ENCODE results near the gene DEK.
"Not testable (repeated sequence)": the region's sequence is repeated elsewhere in the genome, so short reads cannot be mapped to it uniquely, and the experiment has no call there.

DEK gene

DNA sequence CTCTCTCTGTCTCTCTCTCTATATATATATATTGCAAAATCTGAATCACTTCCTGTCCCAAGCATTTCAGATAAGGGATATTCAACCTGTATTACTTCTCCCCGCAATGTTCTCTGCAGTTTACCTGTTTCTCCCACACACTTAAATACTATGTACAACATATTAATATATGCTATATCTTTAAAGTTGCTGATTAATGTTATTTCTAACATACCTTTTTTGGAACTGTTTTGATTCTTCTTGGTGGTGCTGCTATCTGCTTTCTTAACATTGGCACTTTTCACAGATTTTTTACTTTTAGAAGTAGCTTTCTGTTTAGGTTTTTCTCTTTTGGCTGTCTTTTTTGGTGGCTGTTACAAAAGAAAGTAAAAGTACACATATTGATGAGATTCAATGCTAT lies 27.2 kb downstream of the DEK start:
- DNase-seq, result no peak

DNA sequence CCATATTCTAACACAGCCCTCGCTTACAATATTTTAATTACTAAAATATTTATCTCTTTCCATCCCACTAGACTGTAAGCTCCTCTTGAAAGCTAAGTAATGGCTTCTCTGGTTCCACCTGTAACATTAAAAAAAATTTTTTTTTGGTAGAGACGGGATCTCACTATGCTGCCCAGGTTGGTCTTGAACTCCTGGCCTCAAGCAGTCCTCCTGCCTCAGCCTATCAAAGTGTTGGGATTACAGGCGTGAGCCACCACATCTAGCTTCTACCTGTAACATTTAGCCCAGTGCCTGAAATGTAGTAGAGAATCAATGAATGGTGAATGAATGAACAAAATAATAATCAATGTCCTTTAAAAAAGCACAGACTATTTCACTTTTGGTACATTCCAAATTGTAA lies 28.8 kb downstream of the DEK start:
- DNase-seq, result no peak

DNA sequence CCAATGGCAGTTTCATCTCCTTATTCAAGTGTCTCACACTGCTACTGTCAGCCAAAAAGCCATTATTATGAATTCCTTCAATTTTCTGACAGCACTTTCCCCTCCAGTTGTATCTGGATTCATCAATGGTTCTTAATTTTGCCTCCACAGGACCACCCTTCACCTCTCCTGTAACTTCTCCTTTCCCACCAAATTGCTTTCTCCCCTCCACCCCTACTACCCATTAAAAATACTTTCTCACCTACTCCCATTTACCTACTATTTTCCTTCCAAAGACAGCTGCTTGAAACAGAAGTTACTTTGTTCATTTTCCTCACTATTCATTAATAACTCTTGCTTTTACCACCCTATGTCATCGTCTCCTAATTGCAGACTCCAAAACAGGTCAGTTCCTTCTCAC lies 29.8 kb downstream of the DEK start:
- no peak for DNase-seq

DNA sequence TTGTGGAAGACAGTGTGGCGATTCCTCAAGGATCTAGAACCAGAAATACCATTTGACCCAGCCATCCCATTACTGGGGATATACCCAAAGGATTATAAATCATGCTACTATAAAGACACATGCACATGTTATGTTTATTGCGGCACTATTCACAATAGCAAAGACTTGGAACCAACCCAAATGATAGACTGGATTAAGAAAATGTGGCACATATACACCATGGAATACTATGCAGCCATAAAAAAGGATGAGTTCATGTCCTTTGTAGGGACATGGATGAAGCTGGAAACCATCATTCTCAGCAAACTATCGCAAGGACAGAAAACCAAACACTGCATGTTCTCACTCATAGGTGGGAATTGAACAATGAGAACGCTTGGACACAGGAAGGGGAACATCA lies 30.6 kb downstream of the DEK start:
- not testable (repeated sequence) for DNase-seq

DNA sequence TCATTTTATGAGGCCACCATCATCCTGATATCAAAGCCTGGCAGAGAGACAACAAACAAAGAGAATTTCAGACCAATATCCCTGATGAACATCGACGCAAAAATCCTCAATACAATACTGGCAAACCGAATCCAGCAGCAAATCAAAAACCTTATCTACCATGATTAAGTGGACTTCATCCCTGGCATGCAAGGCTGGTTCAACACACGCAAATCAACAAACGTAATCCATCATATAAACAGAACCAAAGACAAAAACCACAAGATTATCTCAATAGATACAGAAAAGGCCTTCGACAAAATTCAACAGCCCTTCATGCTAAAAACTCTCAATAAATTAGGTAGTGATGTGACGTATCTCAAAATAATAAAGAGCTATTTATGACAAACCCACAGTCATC lies 32.5 kb downstream of the DEK start:
- not testable (repeated sequence) for DNase-seq

DNA sequence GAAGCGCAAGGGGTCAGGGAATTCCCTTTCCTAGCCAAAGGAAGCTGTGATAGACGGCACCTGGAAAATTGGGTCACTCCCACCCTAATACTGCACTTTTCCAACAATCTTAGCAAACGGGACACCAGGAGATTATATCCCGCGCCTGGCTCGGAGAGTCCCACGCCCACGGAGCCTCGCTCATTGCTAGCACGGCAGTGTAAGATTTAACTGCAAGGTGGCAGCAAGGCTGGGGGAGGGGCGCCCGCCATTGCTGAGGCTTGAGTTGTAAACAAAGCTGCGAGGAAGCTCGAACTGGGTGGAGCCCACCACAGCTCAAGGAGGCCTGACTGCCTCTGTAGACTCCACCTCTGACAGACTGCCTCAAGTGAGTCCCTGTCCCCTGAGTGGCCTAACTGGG lies 35.7 kb downstream of the DEK start:
- not testable (repeated sequence) for DNase-seq

DNA sequence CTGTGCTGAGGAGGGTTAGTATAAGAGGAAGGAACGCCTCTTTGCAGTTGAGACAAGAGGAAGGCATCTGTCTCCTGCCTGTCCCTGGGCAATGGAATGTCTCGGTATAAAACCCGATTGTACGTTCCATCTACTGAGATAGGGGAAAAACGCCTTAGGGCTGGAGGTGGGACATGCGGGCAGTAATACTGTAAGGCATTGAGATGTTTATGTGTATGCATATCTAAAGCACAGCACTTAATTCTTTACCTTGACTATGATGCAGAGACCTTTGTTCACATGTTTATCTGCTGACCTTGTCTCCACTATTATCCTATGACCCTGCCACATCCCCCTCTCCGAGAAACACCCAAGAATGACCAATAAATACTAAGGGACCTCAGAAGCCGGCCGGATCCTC lies 37.2 kb downstream of the DEK start:
- DNase-seq, result not testable (repeated sequence)

DNA sequence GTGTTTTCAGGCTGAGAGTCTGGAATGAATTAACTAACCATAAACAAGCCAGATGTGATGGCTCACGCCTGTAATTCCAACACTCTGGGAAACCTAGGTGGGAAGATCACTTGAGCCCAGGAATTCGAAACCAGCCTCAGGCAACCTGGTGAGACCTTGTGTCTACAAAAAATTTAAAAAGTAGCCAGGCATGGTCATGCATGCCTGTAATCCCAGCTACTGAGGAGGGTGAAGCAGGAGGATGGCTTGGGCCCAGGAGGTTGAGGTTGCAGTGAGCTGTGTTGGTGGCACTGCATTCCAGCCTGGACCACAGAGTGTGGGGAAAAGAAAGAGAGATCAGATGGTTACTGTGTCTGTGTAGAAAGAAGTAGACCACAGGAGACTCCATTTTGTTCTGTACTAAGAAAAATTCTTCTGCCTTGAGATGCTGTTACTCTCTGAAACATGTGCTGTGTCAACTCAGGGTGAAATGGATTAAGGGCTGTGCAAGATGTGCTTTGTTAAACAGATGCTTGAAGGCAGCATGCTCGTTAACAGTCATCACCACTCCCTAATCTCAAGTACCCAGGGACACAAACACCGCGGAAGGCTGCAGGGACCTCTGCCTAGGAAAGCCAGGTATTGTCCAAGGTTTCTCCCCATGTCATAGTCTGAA lies 37.8 kb downstream of the DEK start:
- not testable (repeated sequence) for DNase-seq

DNA sequence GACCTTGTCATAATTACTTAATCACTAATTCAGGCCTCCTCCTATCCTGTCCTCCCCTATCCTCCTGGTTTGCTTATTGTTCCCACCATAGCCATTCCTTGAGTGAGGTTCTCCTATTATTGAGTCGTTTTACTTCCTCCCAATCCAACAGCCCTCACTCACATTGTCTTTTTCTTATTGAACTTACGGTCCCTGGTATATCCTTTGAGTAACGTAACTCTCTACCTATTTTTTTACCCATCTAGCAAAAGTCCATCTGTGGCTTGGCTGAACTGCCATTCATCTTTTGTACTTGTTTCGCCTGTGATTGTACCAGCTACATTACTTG lies 43.1 kb downstream of the DEK start:
- DNase-seq, result no peak

DNA sequence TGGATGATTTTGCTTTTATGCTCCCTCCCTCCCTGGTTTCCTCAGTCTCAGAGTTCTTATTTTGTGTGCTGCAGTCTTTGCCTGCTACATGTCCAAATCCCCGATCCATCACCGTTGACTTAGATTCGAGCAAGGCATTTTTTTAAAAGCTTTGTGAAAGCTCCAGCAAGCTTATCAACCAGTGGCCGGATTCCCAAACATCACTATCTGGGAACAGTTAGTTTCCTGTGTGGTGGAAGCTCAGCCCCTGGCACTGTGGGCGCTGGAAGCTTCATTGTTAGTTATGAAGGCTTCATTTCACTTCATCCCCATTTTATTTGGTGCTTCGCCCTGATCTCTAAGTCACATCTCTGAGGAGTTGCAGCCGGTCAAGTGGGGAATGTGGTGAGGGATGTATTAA lies 44.7 kb downstream of the DEK start:
- no peak for DNase-seq

DNA sequence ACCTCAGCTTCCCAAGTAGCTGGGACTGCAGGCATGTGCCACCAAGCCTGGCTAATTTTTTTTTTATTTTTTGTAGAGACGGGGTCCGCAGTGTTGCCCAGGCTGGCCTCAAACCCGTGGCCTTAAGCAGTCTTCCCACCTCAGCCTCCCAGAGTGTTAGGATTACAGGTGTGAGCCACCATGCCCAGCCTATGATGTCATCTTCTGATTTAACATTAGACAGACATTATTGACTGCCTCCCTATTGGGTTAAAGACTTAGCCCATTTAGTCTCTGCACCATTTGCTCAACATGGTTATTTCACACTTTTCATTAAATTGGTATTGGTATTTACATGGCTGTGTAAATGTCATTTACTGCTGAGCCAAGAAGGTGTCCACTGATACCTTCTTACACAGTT lies 46.1 kb downstream of the DEK start:
- no peak for DNase-seq

DNA sequence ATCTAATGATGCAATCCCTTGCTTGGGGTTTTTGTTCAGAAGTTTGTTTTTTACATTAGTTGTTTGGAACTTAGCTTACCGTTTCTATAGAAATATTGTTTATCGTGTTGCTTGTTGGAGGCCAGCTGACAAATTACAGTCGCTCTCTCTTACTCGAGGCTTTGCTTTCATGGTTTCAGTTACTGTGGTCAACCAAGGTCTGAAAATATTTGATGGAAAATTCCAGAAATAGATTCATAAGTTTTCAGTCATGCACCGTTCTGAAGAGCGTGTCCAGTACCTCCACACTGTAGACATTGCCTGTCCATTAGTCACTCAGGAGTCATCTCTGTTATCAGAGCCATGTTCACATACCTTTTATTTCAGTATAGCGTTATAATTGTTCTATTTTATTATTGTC lies 47.9 kb downstream of the DEK start:
- DNase-seq, result no peak

DNA sequence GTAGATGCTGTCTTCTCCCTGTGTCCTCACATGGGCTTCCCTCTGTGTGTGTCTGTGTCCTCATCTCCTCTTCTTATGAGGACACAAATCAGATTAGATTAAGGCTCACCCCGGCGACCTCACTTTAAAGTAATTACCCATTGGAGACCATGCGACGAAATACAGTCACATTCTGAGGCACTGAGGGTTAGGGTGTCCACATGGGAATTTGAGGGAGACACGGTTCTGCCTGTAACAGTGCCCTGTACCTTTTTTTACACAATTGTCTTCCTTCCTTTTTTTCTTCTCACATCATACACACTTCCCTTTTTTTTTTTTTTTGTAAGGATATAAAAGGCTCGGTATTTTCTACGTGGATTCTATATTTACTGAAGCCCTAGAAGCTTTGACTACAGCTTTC lies 48.9 kb downstream of the DEK start:
- peak; percentile 29 to 63 (median 44) for DNase-seq

DNA sequence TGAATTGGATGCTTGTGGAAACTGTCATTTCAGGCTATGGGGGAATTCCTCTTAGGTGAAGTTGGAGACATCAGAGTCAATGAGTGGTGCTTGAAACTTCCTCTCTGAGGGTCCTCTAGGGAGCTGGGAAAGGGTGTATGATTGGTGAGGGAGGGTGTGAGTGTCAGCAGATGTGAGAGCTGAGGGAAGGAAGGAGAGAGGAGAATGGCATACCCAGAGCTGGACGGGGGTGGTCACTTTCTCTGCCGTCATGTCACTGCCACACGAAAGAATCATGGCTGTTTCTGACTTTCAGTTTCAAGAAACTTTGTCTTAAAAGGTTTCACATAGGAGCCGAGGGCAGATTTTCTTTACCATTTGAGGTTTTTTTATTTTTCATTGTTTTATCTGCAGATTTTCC lies 50.3 kb downstream of the DEK start:
- no peak for DNase-seq

DNA sequence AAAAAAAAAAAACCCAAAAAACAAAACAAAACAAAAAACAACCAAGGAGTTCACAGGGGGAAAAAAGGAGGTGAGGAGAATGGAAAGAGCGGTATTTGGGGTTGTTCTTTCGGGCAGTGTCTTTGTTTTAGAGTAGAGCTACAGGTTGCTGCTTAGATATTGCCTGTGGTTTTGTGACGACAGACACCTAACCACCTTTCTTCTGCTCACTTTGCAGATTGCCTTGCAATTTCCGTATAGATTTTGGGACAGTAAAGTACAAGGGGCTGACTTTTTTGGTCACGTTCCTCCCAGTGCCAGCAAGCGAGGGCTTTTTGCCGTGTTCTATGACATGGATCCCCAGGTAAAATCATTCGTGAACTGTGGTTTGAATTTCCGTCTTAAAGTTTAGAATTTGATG lies 50.9 kb downstream of the DEK start:
- no peak for DNase-seq

DNA sequence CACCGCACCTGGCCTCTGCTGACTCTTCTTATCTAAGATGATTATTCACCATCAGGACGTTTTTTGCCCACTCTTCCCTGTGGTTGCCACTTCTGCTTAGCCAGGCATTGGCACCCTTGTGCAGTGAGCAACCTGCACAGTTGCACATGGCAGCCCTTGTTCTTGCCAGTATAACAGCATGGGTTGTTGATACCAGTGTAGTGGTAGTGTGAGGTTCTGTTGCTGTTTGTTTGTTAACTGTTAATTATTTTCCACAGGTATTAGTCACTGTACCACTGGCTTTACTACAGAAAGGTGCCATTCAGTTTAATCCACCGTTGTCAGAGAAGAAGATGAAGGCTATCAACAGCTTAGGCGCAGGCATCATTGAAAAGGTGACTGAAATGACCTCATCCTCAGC lies 52.1 kb downstream of the DEK start:
- no peak for DNase-seq

DNA sequence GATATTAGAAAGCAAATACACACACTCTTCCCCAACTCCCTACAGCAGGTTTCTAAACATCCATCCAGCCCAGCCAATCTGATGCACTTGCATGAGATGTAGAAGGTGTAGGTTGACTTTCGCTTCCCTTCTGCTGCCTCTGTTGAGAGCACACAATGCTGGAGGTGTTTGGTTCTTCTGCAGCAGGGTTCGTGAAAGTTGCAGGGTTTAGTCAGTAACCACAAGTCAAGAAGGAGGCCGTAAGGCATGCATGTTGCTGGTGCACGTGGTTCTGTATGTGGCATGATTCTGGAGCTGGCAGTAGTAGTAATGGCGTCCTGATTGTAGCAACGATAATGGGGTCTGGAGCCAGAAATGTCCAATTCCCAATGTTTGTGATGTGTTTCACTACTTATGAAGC lies 53.0 kb downstream of the DEK start:
- no peak for DNase-seq

DNA sequence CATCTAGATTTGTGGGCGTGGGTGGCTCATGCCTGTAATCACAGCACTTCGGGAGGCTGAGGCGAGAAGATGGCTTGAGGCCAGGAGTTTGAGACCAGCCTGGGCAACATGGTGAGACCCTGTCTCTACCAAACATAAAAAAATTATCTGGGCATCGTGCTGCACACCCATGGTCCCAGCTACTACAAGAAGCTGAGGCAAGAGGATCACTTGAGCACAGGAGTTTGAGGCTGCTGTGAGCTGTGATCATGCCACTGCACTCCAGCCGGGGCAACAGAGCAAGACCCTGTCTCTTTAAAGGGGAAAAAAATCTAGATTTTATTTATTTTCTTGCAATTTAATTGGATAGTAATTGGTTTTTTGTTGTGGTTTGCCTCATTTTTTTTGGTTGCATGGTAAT lies 53.6 kb downstream of the DEK start:
- no peak for DNase-seq

DNA sequence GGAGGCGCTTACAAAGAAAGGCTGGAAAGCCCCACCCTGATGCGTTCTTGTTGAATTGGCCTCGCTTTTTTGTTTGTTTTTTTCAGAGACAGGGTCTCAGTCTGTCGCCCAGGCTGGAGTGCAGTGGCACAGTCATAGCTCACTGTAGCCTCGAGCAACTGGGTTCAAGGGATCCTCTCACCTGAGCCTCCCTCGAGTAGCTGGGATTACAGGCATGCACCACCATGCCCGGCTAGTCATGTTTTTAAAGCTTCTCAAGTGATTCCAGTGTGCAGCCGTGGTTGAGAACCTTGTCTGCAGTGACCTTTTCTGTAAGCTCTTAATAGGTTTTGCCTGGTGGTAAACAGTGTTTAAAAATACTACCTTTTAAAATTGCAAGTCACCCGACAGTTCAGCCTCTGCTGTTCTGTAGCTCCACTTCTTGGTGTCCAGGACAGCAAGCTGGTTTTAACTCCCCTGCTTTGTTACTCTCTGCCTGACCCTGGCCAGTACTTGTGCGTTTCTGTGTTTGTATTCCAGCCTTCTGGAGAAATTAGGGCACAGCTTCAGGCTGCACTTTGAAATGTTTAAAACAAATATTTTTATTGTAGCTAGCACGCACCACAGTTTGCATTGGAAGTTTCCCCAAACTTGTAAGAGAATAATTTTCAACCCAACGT lies 54.7 kb downstream of the DEK start:
- no peak for DNase-seq

DNA sequence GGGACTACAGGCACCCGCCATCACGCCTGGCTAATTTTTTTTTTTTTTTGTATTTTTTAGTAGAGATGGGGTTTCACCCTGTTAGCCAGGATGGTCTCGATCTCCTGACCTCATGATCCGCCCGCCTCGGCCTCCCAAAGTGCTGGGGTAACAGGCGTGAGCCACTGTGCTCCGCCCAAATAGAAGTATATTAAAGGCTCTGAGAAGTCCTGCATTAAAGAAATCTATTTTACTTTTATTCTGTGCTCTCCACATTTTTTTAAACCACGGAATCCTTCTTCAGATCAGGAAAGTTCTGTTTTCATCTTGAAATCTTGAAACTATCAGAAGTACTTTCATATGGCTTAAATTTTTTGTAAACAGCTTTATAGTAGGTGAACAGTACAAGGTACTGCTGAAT lies 55.6 kb downstream of the DEK start:
- DNase-seq, result not testable (repeated sequence)

DNA sequence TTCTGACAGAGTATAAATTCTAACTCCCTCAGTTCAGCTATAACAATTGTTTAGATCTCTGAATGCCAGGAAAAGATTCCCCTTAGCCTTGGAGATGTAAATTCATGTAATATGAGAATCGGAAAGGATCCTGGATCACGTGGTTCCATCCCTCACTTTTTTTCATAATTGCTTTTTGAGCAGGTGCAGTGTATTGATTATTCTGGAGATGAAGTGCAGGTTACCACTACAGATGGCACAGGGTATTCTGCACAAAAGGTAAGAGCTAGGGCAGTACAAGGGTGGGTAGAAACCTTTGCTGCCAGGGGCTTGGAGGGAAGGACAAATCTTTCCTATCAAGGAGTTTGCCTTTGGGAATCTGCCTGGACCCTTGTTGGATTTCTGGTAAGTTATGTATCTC lies 56.4 kb downstream of the DEK start:
- DNase-seq, result no peak

DNA sequence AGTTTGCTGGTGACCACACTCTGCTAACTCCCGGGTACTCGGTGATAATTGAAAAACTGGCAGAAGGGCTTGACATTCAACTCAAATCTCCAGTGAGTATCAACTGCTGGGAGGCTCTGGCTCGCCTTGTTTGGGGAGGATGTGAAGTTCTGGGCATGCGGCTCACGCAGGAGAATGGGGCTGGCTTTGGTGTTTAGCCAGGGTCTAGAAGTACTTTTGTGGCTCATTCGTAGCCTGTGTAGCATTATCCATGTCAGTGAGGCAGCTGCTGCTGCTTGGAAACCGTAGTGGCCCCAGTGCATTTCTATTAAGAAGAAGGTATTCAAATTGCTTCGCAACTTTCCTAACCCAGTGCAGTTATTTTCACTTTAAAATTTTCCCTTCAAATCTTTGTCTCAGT lies 56.9 kb downstream of the DEK start:
- no peak for DNase-seq

DNA sequence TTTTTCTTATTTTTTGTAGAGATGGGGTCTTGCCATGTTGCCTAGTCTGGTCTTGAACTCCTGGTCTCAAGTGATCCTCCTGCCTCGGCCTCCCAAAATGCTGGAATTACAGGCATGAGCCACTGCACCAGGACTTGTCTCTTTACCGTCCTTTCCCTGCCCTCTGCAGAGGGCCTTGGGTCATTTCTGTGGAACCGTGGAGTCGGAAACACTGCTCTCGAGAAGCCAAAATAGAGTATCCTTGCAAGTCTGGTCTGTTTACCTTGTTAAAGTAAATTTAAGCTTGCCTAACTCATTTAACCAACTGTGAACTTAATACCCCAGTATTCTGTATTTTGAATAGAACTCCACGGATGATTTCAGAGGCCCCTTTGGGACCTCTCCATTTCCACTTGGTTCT lies 57.7 kb downstream of the DEK start:
- DNase-seq, result no peak

DNA sequence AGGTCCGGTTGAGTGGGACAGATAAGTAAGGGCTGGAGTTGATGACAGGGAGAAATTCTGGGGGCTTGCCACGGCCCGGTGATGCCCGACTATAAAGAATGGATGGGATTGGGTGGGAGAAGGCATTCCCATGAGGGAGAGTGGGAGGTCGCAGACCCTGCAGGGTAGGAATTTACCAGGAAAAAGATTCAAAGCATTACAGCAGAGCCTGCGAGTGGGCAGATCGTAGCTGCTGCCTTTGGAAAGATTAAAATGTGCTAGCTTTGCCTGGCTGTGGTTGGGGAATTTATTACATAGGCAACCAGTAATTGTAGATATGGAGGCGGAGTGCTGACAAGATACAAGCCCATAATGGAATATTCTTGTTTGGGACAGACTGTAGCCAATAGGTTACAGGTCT lies 59.6 kb downstream of the DEK start:
- no peak for DNase-seq

DNA sequence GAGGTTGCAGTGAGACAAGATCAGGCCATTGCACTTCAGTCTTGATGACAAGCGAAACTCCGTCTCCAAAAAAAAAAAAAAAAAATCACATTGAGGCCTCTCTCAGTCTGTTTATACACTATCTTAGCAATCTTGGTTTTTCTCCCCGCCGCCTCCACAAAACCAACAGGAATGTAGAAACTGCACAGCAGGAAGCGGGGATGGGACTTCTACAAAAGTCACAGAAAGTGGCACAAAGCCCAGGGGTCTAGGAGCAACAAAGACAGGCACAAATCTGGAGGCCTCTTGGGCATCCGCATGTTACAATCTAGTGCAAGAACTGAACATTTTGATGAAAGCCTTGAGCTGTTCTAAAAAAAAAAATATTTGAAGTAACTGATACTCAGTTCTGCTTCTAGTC lies 60.5 kb downstream of the DEK start:
- no peak for DNase-seq
